Measurements from ENCODE around the gene ERCC8. TPM values are rescaled to one million over a fixed set of nuclear protein-coding genes. Genes with fewer than 3 reads are reported as not detected.

Gene ERCC8
- total and polyA plus RNA-seq, 2 of the 13 experiments (the other 11 are each of a cell fraction or from before 2014, with no cell fraction given) = 24.4 to 35.2 TPM

GRCh38 chr5:60944904-60945812 lies at the start of gene ERCC8, which contains the start of gene NDUFAF2 (continued):
- TF ChIP-seq ZGPAT (CRISPR knock-in tag; IDR thresholded peaks at IDR 0.05) (peak; percentile 48), ZKSCAN1 (IDR thresholded peaks at IDR 0.05; ENCODE audit: low read length) (no peak), ARID2 (CRISPR knock-in tag; IDR thresholded peaks at IDR 0.05; ENCODE audit: borderline replicate concordance) (peak; percentile 90), TCF7 (IDR thresholded peaks at IDR 0.05; ENCODE audit: low read depth) (no peak), SCMH1 (CRISPR knock-in tag; IDR thresholded peaks at IDR 0.05; ENCODE audit: borderline replicate concordance) (no peak), SMC3 (IDR thresholded peaks at IDR 0.05; ENCODE audit: low read length) (no peak), SPEN (CRISPR knock-in tag; IDR thresholded peaks at IDR 0.05; ENCODE audit: low read depth) (peak; percentile 51; the same call in 1 of the 2 replicates), ZNF850 (CRISPR knock-in tag; conservative IDR thresholded peaks at IDR 0.05) (0 out of 2 replicates have a peak, but pooled peaks have one; percentile 65), ELK4 (CRISPR knock-in tag; IDR thresholded peaks at IDR 0.05; ENCODE audit: borderline replicate concordance) (no peak), CBX2 (IDR thresholded peaks at IDR 0.05; ENCODE audit: low read depth, low read length) (no peak), CBX2 (CRISPR knock-in tag; IDR thresholded peaks at IDR 0.05; ENCODE audit: low read depth) (no peak), THAP9 (CRISPR knock-in tag; IDR thresholded peaks at IDR 0.05; ENCODE audit: borderline replicate concordance) (no peak; the same call in 1 of the 2 replicates), TFE3 (CRISPR knock-in tag; IDR thresholded peaks at IDR 0.05) (no peak; the same call in 1 of the 2 replicates), ZNF766 (CRISPR knock-in tag; IDR thresholded peaks at IDR 0.05; ENCODE audit: borderline replicate concordance) (no peak), IRF9 (CRISPR knock-in tag; IDR thresholded peaks at IDR 0.05; ENCODE audit: borderline replicate concordance) (peak; percentile 62; the same call in 1 of the 2 replicates), ZBTB25 (CRISPR knock-in tag; IDR thresholded peaks at IDR 0.05) (no peak), FOXC1 (CRISPR knock-in tag; IDR thresholded peaks at IDR 0.05; ENCODE audit: borderline replicate concordance) (peak; percentile 73; the same call in 1 of the 2 replicates), TBX2 (CRISPR knock-in tag; IDR thresholded peaks at IDR 0.05; ENCODE audit: borderline replicate concordance) (peak; percentile 73), SIN3B (IDR thresholded peaks at IDR 0.05; ENCODE audit: low read length) (peak; percentile 92)
